ENCODE measurements around the gene POU6F2. TPM values are rescaled to one million over a fixed set of nuclear protein-coding genes. Genes with fewer than 3 reads are reported as not detected.

Gene POU6F2
- total RNA-seq, 1 donor from 2014 or later: not detected

DNA sequence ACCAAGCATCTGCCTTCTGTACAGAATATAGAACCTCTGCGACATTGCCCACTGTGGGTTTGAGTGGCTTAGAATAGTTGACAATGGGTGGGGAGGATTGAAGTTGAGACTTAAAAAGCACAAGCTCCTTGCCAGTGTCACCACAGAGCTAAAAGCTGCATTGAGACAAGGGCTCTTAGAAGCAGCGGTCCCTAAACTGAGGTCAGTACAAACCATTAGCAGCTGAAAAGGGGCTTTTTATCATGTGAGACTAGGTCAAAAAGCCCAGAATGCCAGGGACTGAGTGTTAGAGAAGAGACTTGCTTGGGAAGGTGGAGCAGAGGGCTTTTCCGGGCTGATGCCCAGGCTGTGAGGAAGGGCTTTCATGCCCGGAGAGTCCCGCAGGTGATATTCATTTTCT, 91.3 kb downstream of the POU6F2 start:
- no peak for DNase-seq (ENCODE audit: low read depth, low spot score)

DNA sequence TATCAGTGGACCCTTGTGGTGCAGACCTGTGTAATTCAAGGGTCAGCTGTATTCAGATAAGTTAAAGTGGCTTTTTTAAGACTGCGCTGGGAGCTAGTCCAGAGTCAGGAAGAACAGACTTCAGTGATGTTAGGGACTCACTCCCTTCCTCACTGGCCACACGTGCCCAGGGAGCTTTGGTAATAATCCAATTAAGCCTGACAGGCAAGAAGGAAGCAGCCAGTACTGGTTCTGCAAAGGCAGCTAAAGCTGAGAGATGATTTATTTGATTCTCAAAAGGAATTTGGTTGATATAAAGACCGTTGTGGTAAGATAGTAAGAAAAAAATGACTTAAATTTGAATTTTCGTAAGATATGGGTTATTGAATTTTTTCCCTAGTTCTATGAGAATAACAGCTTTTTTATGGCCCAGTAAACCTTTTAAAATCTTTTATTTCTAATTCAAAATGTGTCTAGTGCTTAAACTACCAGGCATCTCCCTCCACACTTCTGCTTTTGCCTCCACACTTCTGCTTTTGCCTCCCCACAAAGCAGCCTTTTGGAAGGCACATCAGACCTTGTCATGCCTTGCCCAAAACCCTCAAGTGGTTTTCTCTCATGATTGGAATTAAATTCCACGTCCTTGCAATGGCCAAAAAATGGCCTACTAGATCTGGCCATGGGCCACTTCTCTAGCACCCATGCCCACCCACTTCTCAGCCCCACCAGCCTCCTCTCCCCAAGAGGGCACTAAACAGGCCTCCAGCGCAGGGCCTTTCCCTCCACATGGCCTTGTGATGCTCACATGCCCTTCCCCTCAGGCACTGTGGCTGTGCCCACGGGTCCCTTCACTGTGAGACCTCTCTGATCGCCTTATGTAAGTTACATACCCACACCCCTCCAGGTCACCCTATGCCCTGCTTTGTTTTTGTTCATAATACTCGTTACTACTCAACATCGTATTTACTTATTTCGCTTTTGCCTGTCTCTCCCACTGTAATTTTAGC, 92.5 kb downstream of the POU6F2 start:
- no peak for DNase-seq (ENCODE audit: low read depth, low spot score)

DNA sequence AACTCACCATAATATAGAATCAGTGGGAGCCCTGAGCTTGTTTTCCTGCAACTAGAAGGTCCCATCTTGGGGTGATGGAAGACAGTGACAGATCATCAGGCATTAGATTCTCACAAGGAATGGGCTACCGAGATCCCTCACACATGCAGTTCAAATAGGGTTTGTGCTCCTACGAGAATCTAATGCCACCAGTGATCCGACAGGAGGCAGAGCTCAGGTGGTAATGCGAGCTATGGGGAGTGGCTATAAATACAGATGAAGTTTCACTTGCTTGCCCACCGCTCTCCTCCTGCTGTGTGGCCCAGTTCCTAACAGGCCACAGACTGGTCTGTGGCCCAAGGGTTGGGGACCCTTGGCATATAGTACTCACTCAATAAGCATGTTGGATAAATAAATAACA, 93.4 kb downstream of the POU6F2 start:
- DNase-seq (ENCODE audit: low read depth, low spot score): no peak

DNA sequence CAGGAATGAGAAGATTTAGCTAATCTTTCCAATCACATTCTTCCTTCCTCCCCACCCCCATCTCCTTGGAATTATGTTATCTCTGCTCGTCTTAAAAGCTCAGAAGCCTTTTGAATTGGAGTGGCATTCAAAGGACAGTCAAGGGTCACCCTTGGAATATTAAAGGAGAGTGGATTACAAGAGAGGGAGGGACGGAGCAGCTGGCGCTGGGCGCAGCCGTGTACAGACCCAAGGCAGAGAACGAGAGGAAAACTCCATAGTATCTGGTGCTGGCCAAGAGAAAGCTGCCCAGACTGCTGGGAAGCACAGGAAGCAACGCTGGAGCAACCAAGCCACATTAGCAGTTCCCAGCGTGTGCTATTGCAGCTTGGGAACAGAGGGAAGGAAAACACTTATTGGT, 95.7 kb downstream of the POU6F2 start:
- DNase-seq (ENCODE audit: low read depth, low spot score): no peak

DNA sequence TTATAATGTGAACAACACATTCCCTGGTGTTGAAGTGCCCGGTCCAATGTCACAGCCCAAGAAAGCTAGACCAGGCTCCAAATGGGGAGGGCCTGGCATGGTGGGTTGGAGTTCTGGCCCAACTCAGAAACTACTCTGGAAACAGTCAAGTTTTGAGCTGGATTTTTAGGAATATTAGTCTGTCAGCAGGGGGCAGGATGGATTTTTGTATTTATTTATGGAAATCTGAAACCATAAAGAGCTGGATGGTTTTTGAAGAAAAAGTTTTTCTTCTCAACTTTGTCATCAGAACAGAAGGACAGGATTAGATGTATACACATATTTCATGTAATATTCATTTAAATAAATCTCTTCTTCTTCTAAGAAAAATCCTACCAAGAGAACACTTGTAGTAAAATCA, 97.5 kb downstream of the POU6F2 start:
- DNase-seq (ENCODE audit: low read depth, low spot score): no peak

DNA sequence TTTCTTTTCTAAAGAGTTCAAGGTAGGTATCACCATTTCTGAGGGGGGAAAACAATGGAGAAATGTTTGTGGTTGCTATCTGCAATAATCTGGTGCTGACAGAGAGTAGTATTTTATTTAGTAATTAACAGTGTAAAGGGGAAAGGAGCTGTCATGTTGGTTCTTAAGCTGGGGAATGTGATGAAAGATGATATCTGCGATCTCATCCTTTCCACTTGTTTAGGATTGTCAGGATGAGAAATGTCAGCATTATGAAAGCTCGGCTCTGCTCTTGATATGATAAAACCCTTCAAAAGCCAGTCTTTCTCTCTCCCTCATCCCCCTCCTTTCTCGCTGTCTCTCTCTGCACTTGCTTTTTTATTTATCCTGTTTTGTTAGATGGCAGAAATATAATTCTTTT, 106.1 kb downstream of the POU6F2 start:
- DNase-seq (ENCODE audit: low read depth, low spot score): no peak

DNA sequence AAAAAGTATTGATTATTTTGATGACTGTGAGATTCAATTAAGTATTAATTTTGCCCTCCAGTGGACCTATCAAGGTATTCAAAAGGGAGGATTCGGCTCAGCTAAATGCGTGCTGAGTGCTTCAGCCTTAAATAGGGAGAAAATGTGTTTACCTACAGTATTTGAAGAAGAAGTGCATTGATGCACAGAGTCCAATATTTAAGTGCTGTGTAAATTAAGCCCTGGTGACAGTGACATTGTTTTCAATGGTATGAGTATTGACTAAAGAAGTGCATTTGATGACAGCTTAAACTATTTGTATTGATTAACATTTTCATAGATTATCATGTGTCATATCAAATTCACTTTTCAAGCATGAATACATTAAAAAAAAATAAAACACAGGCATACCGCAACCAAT, 106.6 kb downstream of the POU6F2 start:
- DNase-seq (ENCODE audit: low read depth, low spot score): no peak

DNA sequence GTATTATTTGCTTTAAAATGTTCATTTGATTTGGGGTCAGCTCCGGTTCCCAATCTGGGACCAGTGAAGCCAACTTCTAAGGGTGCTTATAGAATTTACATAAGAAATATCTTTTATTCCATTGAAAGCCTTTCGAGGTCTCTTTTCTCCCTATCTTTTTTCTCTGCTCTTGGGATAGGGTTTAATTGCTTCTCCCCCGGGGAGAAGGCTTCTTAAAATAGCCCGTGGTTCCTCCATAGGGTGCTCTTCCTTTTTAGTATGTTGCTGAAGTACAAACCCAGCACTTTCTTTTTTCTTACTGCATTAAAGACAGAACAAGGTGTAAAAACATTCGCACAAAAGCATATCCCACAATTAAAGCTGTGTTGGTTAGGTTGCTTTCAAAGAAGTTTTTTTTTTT, 107.5 kb downstream of the POU6F2 start:
- no peak for DNase-seq (ENCODE audit: low read depth, low spot score)

DNA sequence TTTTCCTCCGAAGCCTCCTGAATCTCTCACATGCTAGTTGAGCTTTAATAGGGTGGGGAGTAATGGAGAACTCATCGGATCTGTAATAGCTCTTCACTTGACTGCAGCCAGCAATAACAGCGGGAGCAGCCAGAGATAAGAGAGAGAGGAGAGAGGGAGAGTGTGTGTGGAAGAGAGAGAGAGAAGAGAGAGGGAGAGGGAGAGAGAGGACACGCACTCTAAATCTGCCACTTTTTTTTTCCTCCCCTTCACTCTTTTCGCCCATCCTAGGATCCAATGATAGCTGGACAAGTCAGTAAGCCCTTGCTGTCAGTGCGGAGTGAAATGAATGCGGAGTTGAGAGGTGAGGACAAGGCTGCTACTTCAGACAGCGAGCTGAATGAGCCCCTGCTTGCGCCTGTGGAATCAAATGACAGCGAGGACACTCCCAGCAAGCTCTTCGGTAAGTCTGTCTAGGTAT, 107.9 kb downstream of the POU6F2 start:
- DNase-seq (ENCODE audit: low read depth, low spot score): no peak

DNA sequence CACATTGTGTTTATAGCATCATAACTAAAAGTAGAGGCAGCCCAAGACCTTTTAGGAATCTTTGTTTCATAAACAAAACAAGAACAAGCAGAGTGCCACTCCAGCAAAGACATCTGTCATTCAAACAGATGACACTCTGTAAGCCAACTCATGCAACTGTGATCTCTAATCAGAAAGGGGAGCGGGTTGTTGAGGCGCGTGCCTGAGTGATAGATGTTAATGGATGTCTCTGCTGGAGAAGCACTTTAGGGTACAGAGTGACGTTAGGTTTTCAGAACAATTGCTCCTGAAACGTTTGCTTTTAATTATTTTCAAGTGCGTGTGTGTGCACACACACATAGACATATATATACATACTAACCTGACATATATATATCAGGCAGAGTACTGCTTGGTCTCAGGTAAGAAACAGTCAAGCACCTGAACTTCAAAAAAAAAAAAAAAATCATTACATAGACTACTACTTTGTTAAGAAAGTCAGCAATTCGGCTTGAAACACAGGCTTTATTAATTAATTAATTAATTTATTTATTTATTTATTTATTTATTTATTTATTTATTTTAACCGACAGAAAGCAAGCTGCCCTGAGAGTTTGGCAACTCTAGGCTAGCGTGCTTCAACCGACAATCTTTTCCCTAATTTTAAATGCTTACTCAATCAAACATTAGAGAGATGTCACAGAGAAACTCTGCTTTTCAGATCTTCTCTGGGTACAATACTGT, 109.1 kb downstream of the POU6F2 start:
- DNase-seq (ENCODE audit: low read depth, low spot score): no peak

DNA sequence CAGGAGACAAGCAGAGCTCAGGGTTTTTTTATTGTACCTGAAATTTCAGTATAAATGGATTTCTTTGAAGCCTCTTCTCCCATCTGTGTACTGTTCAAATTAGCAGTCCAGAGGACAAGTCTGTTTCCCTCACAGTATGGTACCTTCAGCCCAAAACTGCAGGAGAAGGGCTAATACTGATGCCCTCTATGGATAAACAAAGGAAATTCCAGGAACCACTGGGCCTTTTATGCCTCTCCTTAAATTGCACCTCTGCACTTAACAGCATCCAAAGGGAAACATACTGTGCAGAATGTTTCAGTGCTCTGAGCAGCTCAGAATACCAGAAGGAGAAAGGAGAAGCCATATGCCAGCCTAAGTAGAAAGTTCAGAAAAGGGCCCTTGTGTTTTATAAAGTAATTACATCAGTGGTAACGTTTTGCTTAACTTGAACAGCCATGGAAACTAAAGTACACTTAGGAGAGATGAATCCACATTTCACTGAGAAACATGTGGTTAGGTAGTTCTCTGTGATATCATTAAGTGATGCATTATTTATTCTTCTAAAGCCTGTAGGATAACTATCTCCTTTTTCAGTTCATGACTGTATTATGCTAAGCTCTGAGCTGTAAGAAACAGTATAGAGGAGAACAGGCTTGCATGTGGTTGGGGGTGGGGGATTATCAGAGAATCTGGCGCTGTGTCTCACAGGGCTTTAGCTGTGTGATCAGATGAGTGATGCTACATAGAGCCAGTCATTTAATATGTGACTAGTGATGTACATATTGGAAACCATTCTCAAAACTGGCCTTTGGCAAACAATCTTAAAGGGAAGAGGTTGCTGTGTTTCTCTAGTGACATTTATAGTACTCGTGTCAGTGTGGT, 111.3 kb downstream of the POU6F2 start:
- DNase-seq (ENCODE audit: low read depth, low spot score): no peak

DNA sequence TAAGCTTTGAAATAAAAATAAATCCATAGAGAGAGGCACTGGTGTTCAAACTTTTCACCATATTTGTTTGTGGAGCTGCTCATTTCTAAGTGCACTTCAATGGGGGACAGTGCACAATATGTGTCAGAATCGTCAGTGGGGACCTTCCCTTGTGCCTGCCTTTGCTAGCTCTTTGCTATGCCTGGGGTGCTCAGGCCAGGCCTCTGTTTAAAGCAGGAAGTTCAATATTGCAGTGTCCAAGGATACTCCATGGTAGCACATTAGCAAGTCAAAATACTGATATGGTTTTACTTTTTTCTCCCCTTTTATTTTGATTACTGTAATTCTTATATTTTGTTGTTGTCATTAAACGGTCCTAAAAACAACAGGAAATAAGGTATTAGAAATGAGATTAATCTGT, 113.4 kb downstream of the POU6F2 start:
- DNase-seq (ENCODE audit: low read depth, low spot score): no peak

DNA sequence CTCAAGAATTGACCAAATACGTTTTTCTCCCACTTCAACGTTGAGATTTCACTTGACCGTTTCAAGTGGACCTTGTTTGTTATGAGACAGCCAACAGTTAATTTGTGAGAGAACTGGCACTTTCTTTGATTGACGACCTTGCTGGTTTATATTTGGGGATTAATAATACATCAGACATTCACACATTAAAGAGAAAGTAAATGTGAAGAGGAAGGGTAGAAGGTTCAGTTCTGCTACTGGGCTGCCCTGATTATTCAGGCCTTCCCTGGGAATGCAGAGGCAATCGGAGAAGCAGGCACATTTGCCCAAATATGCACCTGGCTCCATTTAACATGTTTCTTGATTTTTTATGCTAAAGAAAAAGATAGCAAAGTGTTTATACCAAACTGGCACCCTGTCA, 114.1 kb downstream of the POU6F2 start:
- DNase-seq (ENCODE audit: low read depth, low spot score): no peak

DNA sequence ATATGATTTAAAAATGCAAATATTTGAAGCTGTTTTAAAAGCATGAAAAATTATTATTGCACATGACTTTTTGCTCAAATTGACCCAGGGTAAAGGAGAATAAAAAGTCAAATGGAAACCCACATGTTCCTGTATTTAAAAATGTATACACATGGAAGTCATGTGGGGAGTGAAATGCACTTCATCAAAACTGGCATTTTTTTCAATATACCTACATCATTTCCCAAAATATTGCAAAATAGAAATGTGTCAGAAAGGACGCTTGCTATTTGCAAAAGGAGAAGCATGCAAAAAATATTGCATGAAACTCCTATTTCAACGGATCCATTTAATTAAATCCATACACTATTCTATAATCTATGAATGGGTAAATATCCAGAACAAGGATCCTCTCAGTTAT, 117.0 kb downstream of the POU6F2 start:
- no peak for DNase-seq (ENCODE audit: low read depth, low spot score)

DNA sequence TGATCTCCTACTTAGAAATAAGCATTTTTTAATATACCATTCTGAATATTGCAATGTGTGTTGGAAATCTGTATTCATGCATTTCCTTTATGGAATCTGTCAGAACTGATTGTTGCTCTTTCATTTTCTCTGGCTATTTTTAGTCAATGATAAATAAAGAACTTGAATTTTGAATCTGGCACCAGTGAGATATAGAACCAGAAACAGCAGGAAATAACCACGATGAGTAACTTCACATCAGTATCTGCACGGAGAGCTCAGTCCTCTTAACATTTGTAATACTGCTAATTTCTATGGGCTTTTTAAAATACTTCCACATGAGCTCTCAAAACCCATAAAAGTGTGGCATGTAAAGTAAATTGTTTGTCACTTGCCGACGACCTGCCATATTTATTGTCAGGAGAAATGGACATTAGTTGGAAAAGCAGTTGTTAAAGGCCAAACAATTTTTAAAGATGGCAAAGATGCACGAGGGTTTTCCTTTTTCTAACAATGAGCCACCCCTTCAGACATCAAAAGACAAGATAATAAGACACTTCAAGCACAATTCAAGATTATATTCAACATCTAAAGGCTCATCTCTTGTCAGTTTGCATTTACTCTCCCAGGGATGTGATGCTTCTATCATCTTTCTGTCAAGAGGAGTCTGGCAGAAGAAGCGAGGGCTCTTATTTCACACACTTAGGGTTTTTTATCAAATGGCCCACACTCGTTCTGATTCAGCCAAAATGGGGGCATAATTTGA, 118.3 kb downstream of the POU6F2 start:
- DNase-seq (ENCODE audit: low read depth, low spot score): no peak

DNA sequence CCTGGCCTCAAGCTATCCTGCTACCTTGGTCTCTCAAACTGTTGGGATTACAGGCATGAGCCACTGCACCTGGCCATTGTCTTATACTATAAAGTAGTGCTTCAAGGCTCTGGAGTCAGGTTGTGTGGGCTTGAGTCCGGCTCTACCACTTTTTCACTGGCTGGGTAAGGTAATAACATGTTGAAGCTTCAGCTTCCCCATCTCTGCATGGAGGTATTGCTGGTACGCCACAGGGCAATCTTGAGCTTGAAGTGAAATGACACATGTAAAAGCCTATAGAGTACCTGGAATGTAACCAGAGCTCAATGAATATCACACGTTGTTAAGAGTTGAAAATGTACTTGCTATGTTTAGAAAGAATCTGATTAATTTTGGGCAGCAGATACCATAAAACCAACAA, 120.8 kb downstream of the POU6F2 start:
- DNase-seq (ENCODE audit: low read depth, low spot score): no peak

DNA sequence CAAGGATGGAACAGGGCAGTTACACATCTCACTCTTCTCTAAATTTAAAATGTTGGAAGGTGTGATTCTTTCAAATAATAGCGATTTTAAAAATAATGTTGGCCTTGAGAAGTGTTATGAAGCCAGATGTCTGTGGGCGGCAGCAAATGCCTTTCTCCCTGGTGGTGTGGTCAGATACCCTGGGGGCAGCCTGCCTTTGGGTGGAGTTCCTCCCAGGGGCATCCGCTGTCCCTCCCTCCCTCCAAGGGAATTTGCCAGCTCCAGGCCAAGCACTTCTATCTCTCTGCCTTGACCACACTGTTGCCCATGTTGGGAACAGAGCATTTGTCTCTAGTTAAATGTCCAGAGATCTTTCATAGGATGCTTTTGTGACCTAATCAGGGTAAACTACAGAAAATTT, 121.4 kb downstream of the POU6F2 start:
- no peak for DNase-seq (ENCODE audit: low read depth, low spot score)

DNA sequence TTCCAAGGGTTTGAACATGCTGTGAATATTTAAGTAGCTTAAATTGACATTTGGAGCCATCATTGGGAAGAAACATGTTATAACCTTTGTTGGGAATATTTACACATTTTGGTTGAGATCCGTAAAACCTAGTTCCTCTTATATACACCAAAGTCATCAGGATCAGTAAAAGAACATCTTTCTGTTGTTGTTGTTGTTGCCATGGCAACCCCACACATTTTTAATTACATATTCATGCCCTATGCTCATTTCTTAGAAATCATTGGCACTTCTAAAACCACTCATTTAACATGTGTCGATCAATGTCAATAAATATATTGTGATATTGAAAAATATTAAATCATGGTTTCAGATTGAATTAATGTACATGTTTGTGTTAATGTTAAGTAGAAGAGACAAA, 122.6 kb downstream of the POU6F2 start:
- DNase-seq (ENCODE audit: low read depth, low spot score): no peak

DNA sequence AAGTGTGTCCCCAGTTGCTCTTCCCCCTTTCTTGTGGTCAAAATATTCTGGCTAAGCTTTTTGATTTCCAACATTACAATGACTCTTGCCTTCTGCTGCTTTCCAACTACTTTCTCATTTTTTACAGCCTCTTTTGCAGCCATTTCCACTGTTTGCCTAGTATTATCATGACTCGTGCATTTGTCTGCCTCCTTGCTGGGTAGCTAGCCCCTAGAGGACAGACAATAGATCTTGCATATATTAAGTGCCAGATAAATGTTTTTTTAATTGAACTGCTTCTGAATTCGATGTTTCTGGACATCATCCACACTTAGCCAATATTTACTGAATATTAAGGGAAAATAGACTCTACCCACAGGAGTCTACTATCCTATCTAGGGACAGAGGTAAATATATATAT, 124.5 kb downstream of the POU6F2 start:
- no peak for DNase-seq (ENCODE audit: low read depth, low spot score)

DNA sequence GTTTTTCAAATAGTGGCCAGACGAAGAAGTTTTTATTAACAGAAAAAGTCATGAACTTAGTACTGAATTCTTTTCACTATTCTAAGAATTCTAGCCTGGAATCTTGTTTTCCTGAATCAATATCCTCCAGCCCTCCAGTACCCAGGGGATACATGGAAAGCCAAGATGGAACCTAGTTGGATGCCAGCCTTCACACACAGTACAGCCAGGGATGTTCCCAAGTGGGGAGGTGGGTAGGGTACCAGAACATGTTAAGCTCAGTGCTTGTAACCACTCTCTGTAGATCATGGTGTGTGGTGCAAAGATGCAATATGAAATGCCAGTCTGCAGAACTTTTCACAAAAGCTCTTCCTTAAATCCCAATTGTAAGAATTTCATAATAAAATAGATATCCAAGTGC, 128.0 kb downstream of the POU6F2 start:
- no peak for DNase-seq (ENCODE audit: low read depth, low spot score)

DNA sequence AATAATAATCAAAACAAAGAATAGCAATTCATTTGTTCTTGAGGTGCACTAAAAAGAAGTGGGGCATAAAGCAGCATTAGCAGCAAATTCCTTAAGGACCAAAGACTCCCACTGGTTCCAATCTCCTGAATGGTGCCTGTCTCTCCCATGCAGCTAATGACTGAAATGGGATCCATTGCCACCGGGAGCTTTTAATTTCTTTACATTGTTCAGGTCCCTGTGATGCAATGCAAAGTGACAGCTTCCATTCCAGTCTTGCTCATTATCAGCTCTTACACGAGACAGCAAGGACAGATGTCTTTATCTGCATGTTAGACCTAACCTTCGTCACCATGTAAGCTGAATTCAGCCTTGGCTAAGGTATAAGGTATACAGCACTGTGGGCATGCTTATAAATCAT, 148.1 kb downstream of the POU6F2 start:
- DNase-seq (ENCODE audit: low read depth, low spot score): no peak

Data from pulmonary artery endothelial cell (primary cell).